Measurements from ENCODE around the gene IRX4.

DNA sequence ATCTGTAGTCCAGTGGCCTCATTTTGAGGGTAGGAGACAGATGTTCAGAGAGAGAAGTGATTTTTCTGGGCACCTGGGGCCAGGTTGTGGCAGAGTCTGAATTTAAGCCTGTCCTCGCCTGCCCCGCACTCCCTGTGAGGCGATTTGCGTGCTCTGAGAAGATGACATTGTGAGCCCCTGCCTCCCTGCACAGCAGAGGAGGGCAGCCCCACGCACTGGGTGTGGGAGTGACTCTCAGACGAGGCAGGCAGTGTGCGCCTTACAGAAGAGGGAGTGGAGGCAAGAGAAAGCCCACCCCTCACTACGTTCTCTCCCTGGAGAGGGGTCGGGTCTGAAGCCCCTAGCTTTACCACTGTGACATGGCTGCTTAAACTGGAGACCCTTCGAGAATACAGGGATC, 35.7 kb downstream of the IRX4 start:
- TF ChIP-seq, protein P1, sequence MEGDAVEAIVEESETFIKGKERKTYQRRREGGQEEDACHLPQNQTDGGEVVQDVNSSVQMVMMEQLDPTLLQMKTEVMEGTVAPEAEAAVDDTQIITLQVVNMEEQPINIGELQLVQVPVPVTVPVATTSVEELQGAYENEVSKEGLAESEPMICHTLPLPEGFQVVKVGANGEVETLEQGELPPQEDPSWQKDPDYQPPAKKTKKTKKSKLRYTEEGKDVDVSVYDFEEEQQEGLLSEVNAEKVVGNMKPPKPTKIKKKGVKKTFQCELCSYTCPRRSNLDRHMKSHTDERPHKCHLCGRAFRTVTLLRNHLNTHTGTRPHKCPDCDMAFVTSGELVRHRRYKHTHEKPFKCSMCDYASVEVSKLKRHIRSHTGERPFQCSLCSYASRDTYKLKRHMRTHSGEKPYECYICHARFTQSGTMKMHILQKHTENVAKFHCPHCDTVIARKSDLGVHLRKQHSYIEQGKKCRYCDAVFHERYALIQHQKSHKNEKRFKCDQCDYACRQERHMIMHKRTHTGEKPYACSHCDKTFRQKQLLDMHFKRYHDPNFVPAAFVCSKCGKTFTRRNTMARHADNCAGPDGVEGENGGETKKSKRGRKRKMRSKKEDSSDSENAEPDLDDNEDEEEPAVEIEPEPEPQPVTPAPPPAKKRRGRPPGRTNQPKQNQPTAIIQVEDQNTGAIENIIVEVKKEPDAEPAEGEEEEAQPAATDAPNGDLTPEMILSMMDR (IDR thresholded peaks at IDR 0.05 in 8 of 11, conservative IDR thresholded peaks at IDR 0.05 in 3 of 11): no peak
- no peak for TF ChIP-seq POLR2A (IDR thresholded peaks at IDR 0.05)

All from spleen (tissue), 7 donors.